HG02798 (cell line): Measurements from ENCODE around the gene C10orf105.

Experiments
- ATAC-seq: cut with Tn5 transposase; IDR thresholded peaks from one replicate; pipeline ENCODE4 v1.9.1; 2021; ENCODE audit warnings: mild to moderate bottlenecking; ENCODE audit not compliant: unreplicated experiment, poor library complexity

Gene C10orf105

DNA sequence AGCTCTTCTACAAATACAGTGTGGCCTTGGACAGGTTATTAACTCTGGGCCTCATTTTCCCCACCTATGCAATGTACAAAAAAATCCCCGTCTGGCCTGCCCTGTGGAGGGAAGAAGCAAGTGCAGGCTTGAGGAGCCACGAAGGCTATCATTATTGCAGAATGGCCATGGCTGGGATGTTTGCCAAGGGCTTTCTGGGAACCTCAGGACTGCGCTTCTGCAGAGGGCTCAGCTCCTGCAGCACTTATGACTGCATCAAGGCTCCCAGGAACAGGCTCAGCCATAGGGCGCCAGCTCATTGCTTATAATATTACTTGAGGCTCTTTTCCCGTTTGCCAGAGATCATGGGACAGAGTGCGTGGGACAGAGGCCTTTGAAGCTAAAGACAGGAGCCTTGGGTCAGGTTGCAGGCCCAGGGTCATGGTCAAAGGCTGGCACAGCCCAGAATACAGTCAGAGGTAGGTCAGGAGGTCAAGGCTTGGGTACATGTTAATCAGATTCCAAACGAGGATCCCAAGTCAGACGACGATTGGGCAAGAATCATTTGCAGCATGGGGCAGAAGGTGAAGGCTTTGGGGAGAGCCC lies 20.6 kb upstream of the C10orf105 start:
- ATAC-seq, result no peak

DNA sequence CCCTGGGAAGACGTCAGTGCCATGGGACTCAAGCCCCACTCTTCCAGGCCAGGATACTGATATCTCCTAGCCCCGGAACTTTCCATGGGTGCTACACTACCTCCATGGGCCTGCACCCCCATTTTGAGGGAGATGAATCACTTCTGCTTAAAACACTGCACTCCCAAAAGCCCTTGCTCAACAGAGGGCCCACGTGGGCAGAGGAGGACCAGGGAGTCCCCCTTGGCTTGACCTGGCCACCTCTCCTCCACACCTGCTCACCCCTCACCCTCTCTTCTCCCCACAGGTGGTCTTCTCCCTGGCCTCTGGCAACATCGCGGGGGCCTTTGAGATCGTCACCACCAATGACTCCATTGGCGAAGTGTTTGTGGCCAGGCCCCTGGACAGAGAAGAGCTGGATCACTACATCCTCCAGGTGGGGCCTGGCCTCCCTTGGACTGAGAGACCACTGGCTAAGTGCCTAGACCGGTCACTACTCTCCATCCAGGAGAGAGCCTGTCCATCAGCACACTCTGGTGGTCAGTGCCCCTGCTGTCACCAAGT lies 19.9 kb upstream of the C10orf105 start:
- no peak for ATAC-seq

DNA sequence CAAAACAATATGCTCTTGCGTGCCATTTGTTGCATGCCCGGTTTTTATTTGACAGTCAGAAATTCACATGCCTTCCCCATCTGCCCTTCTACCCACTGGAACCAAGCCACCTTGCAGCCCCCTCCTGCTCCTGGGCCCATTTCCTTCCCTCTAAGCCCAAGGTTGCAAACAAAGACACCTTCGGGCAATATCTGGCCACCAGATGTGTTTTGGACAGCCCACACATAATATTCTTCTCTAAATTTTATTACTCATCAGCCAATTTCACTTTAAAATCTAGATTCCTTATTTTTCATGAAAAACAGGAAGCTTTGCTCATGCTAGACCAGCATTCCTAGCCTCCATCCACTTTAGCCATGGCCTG lies 18.2 kb upstream of the C10orf105 start:
- ATAC-seq, result no peak

DNA sequence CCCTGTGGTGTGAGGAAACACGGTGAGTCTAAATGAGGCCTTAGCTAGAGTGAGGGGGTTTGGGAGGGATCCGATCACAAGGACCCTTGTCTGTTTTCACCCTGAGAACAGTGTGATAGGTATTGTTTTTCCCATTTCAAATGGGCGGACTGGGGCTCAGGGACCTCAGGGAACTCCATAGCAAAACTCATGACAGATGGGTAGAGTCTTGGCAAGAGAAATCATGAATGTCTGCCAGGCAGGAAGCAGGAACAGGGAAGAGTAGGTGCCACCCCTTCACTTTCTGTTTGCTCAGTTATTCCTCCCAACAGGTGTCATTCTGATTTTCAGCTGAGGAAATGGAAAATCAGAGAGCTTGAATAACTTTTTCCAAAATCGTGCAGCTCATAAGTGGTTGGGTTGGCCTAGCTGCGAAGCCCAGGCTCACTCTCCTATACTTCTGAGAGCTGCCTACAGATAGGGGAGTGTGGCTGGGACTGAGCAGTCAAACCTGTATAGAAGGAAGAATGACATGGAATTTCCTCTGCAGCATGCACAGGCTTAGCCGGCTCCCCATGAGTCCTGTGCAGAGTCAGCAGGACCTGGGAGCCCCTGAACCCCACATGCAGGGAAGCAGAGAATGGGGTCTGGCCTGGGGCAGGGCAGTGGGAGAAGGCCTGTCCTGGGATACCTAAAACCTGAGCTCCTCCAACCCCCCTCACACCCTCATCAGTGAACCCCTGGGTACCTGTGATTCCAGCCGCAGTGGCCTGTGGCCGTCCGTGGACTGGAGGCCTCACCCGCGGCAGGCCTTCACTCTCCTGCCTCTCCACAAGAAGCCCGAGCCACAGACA lies 17.6 kb upstream of the C10orf105 start:
- ATAC-seq, result no peak

DNA sequence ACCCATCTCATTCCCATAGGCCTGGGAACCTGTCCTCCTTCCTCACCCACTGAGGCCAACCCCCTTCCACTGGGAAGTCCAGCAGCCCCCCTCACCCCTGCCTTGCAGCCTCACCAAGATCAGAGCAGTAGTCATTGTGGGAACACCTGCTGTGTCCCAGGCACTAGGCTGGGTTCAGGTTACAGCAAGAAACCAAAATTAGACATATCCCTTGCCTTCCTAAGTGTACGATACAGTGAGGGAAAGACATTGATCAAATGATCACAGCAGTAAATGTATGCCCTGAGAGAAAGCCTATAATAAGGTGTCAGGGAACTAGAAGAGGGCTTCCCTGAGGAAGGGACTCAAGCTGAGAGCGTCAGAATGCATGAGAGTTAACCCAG lies 17.0 kb upstream of the C10orf105 start:
- ATAC-seq, result no peak

DNA sequence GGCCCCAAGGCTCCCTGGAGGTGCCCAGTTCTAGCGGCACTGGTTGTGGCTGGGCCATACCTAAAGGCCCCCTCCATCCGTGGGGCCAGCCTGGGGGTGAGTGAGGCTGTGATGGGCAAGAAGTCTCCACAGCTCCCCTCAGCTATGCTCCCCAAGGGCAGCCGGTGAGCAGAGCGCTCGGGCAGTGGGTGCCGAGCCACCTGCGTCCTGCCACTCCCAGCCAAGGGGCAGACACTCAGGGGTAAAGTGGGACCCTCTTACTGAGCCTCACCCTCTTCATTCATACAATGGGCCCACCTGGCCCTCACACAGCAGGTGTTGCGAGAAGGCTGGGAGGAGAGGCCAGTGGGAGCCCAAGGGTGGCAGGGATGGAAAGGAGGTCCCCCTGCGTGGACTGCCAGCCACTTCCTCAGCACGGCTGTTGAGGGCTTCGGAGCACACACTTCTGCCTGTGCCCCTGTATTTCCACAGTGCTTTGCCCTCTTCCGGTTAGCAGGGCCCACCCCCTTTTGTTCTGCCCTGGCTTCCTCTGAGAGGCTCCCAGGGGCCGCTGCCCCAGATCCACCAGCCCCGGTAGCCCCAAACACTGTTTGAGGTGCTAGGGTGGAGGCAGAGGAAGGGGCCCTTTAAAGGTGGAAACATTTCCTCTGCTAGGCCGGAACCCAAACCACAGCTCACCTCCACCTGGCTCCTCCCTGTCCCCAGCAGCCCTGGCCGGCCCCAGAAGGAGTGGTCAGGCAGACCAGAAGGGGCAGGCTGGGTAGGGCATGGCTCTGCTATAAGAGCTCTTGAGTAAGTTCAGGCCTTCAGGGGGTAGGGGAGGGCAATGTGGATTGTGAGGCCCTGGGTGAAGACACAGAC lies 16.4 kb upstream of the C10orf105 start:
- ATAC-seq, result no peak

DNA sequence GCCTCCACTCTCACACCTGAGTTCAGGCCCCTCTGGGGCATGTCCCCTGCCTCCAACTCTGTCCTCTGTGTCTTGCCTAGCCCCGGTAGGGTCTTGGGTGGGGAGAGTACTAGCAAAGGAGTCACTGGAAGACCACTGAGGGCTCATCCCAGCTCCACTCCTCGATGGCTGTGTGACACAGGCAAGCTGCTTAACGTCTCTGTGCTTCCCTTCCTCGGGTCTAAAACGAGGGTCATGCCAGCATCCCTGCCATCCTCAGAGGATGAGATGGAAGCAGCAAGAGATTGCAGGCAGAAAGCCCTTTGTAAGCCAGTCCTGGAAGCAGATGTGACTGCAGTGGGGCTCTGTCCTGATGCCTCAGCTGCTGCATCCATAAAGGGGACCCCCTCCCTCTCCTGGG lies 15.2 kb upstream of the C10orf105 start:
- no peak for ATAC-seq

DNA sequence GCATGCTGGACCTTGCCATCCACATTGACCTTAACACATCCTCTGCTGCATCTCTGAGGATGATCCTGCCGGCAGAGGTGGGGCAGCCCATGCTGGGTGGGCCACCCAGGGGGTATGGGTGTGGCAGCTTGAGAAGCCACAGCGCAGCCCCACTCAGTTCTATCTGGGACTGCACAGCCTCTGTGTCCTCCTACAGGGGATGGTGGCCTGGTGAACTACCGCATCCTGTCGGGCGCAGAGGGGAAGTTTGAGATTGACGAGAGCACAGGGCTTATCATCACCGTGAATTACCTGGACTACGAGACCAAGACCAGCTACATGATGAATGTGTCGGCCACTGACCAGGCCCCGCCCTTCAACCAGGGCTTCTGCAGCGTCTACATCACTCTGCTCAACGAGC lies 12.2 kb upstream of the C10orf105 start:
- ATAC-seq, result no peak

DNA sequence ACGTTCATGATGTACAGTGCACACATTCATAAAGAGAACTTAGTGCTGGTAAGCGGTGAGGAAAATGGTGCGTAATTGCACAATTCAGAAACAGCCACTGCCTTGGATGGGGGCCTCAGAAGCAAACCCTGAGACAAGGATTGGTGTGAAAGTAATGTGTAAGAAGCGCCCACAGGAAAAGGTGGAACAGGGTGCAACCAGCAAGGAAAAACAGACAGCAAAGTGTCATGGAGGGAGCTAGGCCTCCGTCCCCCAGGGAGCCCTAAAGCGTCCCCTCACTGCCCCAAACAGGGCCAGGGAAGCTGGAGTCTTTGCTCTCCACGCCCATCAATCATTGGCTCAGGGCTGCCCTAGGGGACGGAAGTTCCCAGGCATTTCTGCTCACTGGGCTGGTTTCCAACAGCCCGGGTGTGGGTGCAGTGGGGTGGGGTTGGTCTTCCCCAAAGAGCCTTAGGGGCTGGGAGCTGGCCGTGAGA lies 9.6 kb upstream of the C10orf105 start:
- ATAC-seq, result no peak

DNA sequence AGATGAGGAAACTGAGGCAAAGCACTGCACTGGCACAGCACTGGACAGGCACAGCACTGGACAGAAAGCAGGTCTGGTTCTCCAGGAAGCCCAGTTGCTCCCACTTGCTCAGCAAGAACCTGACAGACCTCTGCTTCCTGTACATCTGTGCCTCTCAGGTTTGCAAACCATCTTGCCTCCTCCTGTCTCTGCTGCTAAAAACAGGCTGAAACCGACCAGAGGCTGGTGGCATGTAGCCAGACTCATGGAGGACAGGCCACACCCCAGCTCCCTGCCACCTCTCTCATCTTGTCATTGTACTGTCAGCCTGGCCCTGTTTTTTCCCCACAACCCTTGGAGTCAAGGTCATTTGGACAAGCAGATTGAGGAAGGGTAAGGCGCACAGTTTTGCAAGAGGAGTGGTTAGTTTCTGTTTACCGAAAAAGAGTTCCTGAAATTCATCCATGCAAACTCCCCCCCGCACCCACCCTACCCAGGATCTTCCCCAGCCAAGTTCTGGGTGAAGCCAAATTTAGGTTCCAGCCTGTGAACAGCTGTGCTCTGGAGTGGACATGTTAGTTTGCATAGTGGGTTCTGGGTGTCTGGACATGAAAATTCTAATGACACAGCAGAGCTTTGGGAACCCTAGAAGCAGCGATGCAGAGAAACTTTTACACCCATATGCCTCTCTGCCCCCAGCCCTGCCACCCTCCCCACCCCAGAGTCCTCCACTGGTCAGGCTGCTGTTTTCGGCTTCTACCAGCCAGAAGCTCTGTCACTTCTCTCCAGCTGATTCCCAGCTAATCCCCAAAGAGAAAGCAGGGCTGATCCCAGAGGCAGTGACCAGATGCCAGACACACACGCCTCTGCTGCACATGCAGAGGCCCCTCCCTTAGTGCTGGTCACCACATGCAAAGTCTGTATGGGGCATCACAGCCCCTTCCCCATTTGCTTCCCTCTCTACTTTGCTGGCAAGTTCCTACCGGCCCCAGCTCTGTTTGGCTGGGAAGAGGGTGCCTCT lies 8.5 kb upstream of the C10orf105 start:
- ATAC-seq, result peak; percentile 65

DNA sequence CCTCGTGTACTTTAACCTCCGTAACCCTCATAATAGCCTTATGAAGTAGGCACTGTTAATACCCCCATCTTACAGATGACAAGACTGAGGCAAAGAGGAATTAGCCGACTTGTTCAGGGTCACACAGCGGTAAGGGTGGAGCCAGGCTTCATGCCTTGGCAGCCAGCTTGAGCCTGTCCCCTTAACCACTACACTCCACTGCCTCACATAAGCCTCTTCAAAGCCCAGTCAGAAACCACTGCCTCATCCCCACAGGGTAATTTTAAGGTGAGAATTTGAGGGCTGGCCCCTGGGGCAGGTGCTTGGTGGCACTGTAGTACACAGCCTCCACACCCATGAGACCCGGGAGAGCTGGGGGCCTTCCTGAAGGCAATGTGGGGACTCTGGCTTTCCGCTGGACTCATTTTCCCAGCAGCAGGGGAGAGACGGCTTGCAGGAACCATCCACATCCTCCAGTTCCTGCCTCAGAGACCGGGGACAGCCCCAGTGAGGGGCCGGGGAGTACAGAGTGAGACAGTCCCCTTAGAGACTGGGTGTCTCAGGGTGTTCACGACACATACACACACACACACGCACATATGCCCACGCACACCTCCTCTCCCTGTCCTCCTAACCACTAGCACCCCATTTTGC lies 7.6 kb upstream of the C10orf105 start:
- peak; percentile 49 for ATAC-seq

DNA sequence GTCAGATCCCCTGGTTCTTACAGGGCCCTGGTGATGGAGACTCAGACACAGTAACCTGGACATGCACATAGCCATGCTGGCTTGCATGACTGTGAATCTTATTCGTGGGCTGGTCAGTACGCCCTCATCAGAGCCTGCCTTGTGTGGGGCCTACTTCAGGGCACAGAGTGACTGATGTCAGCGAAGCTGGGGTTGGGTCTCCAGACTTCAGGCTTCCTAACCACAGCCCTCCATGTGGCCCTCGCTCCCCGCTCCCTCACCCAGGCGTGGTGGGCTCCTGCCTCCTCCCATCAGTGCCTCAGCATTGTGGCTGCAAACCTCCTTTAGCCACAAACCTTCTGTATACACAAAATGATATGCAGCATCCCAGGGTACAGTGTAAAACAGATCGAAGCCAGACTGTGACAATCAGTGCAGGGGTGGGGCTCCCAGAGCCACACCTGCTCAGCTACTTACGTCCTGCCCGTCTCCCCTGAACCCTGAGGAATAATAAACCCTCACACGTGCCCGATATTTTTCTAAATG lies 7.1 kb upstream of the C10orf105 start:
- ATAC-seq, result peak; percentile 3

DNA sequence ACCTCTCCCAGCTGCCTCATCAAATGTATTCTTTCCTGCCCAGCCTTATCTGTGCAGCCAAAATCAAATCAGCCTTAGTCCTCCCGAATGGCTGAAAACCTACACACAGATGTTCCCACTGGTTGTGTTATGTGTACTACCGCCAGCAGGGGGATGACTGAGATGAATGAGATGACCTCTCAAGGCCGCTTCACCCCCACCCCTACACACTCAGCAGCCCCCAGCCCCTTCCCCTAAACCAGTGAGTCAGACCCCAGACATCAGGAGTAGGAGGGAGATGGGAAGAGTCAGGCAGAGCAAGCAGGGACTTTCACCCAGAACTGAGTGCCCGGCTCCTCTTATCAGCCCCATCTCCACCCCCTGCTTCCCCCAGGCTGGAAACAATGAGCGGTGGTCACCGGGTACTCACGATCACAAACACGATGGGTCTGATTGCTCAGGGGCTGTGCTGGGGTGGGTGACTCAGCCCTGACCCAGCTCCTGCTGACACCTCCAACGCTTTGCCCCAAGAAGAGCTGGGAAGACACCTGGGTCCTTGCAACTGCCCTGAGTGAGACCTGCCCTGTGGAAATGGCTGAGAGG lies 6.5 kb upstream of the C10orf105 start:
- no peak for ATAC-seq

DNA sequence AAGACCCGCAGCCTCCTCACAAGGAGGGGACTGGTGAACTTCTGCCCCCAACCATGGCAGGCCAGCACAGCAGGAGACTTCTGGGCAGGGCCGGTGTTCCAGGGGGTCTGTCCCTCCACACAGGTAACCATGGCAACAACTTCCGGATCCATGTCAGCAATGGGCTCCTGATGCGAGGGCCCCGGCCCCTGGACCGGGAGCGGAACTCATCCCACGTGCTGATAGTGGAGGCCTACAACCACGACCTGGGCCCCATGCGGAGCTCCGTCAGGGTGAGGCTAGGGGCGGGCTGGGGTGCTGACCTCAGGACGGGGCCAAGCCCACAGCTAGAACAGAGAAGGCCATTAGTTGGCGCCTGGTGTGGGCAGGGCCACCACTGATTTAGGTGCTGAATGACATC lies 5.7 kb upstream of the C10orf105 start:
- ATAC-seq, result no peak

DNA sequence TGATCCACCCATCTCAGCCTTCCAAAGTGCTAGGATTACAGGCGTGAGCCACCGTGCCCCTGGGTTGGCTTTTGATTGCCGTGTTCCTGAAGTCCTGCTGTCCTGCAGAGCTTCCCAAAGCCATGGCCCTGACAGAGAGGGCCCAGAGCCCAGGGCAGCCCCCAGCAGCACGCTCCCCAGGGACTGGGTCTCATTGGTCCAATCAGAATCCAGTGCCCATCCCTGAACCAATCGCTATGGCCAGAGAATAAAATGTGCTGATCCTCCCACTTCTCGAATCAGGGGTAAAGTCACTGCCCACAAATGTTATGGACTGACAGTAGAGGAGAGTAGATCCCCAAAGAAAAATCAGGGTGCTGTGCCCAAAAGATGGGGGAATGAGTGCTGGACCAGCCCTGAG lies 5.0 kb upstream of the C10orf105 start:
- ATAC-seq, result no peak

DNA sequence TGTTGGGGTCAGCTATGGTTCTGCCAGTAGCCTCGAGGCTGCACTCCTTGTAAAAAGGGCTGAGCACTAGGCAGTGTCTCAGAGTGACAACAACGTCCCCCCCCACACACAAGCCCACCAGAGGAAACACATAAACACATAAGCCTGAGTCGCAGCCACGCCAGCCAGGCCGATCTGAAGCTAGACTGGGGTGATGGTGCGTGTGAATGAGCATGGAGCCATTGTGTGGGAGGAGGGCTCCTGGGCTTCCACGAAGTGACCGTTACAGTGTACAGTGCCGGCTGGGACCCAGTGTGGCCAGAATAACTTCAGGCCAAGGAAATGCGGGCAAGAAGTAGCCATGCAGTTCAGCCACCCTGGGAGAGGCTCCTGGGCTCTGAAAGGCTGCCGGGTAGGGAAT lies 3.7 kb upstream of the C10orf105 start:
- ATAC-seq, result no peak

DNA sequence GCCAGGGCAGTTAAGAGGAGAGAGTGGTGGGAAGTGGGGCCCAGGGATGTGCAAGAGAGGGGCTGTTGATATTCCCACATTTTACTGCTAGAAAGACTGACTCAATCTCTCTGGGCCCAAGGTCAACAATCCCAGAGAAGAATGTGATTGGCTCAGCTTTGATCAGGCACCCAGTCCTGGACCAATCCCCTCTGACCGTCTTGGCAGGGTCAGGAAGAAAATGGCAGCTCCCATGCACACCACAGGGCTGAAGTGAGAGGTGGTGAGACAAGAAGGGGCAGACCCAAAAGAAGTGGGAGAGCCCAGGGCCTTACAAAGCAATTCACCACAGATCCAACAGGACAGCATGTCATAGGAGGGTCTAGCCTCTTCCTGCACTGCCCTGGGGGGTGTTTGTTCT lies 3.3 kb upstream of the C10orf105 start:
- ATAC-seq, result no peak

DNA sequence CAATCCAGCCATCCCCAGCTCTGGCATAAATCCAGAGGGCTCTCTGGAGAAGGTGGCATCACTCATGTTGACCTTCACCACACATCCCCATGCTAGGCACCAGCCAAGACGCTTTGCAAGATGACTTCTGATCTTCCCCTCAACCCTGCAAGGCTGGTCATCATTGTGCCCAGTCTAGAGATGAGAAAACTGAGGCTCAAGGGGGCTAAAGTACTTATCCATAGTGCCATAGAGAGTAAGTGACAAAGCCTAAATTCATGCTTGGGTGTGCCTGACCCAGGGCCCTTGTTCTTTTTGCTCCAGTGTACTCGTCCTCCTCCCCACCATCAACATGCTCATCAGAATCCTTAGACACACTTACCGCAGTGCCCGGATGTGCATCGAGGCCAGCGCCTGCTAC lies 1.7 kb upstream of the C10orf105 start:
- ATAC-seq, result no peak

DNA sequence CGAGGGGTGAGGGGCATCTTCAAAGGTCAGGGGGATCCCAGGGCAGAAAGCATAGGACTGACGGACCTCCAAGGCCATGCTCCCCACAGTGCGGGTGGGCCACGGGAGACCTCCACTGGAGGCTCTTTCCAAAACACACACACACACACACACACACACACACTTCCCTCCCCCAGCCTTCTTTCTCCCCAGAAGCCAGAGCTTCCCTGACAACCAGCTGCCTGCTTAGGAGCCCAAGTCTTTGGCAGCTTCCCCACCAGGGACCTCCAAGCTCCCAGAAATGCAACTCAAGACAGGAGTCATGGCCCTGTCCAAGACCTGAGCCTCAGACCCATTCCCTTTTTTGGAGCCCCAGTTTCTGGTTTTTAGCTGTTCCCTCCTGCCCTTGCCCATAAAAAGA lies 710 bp upstream of the C10orf105 start:
- ATAC-seq, result no peak
